Endodermal cell (in vitro differentiated cells): ENCODE data around the gene ZBTB8B. TPM values are rescaled to one million over a fixed set of nuclear protein-coding genes. Genes with fewer than 3 reads are reported as not detected.
A peak's percentile ranks its signal among the peaks of the same experiment; 100 is the strongest.
"Not testable (repeated sequence)": the region's sequence is repeated elsewhere in the genome, so short reads cannot be mapped to it uniquely, and the experiment has no call there.

ENCODE experiments used
- DNase-seq: peaks from one replicate; pipeline ENCODE4 v3.0.0-alpha.2; 2017
- H3K27ac ChIP-seq: 2 replicates; pipeline ENCODE4 v1.5.1; 2013; ENCODE audit warnings: mild to moderate bottlenecking, low read depth, low read length, moderate library complexity
- H3K27me3 ChIP-seq: 2 replicates; pipeline ENCODE4 v1.6.1; 2013; ENCODE audit warnings: mild to moderate bottlenecking, low read length, moderate library complexity; ENCODE audit not compliant: insufficient read depth, control insufficient read depth, poor library complexity, severe bottlenecking
- H3K36me3 ChIP-seq: 2 replicates; pipeline ENCODE4 v1.7.0; 2013; ENCODE audit warnings: mild to moderate bottlenecking, low read length, moderate library complexity; ENCODE audit not compliant: control insufficient read depth, insufficient read depth
- H3K4me1 ChIP-seq: one replicate; pipeline ENCODE4 v1.7.0; 2013; ENCODE audit warnings: low read length; ENCODE audit not compliant: control insufficient read depth, insufficient read depth
- H3K4me3 ChIP-seq: 2 replicates; pipeline ENCODE4 v1.5.1; 2013; ENCODE audit warnings: mild to moderate bottlenecking, low read length, moderate library complexity
- H3K9ac ChIP-seq: 2 replicates; pipeline ENCODE4 v1.6.1; 2013; ENCODE audit warnings: mild to moderate bottlenecking, low read length, moderate library complexity; ENCODE audit not compliant: poor library complexity, severe bottlenecking; ENCODE audit errors: extremely low read depth
- H3K9me3 ChIP-seq: 2 replicates; pipeline ENCODE4 v1.6.1; 2013; ENCODE audit warnings: mild to moderate bottlenecking, low read length, moderate library complexity; ENCODE audit not compliant: control insufficient read depth
- H3K27ac Mint-ChIP-seq: 2 replicates; pipeline ENCODE4 v1.8.0; 2020; ENCODE audit warnings: mixed read lengths
- H3K27me3 Mint-ChIP-seq: 2 replicates; pipeline ENCODE4 v1.8.0; 2021; ENCODE audit warnings: mild to moderate bottlenecking, mixed read lengths; ENCODE audit not compliant: insufficient read depth
- H3K36me3 Mint-ChIP-seq: 2 replicates; pipeline ENCODE4 v1.8.0; 2020; ENCODE audit warnings: low read depth, mixed read lengths
- H3K4me1 Mint-ChIP-seq: 2 replicates; pipeline ENCODE4 v1.8.0; 2020; ENCODE audit warnings: mixed read lengths
- H3K4me3 Mint-ChIP-seq: 2 replicates; pipeline ENCODE4 v1.8.0; 2020; ENCODE audit warnings: mild to moderate bottlenecking, moderate library complexity, mixed read lengths
- H3K9me3 Mint-ChIP-seq: 2 replicates; pipeline ENCODE4 v1.8.0; 2020; ENCODE audit warnings: mild to moderate bottlenecking, mixed read lengths
- WGBS, 2 experiments: methylation state at CpG; one replicate each; pipeline versions ENCODE4 v1.1.5 to v1.1.7; 2013; ENCODE audit warnings: missing lambda C conversion rate in 2 of 2, mixed read lengths in 1 of 2; ENCODE audit not compliant: insufficient coverage in 1 of 2, insufficient read length in 1 of 2; 5-methylcytosine and 5-hydroxymethylcytosine counted together
- total RNA-seq, 2 donors: library from RNA; stranded (reverse); fragmentation: NEBNext Ultra II Directional in 1 of 2; extraction: Animal tissue kit (Norgen Biotek cat#: 25700) in 1 of 2; gene quantifications; 2 replicates in 1 of 2; 3 replicates in 1 of 2; pipeline ENCODE4 v1.2.1, GENCODE V29; 2021
- TF ChIP-seq, protein P1 (sequence below): fragments of 200-600 bp; sonication (generic); conservative IDR thresholded peaks from 2 replicates; pipeline ENCODE4 v1.5.0; 2021; ENCODE audit warnings: antibody characterized with exemption, mild to moderate bottlenecking

ZBTB8B gene
- total RNA-seq, 2 donors from 2014 or later: 2.7 to 5.0 TPM

DNA sequence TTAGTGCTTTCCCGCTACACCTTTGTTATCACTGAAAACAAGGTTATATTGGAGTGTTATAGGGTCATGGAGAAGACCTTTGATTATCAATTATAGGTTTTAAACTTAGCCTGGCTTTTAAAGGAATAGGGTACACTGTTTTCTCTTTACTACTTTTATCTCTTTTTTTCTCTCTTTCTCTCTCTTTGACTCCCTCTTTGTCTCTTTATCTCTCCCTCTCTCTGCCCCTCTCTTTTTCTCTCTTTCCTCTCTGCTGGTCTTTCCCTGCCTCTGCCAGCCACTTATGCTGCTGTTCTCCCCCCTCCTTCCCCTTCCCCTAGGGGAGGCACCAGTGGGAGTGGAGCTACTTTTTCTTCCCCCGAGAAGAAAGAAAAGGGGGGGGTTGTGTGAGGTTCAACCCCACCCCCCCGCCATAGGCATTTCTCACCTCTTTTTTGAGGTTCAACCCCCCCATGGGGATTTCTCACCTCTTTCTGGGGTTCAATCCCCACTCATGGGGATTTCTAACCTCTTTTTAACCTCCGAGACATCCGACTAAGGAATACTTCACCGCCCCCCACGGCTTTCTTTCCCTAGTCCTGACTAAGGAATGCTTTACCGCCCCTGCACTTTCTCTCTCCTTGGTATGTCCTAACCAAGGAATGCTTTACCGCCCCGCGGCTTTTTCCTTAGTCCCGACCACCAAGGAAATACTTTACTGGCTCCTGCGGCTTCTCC, 17.2 kb upstream of the ZBTB8B start:
- peaks cover 39% of the 10 kb centered on the region for H3K4me1 Mint-ChIP-seq
- peak overlapping the region; percentile 94 for H3K27ac Mint-ChIP-seq
- peaks cover 41% of the 10 kb centered on the region for H3K9me3 Mint-ChIP-seq
- H3K4me3 Mint-ChIP-seq: peak overlapping the region; percentile 42
- Histone ChIP-seq H3K27ac (peak overlapping the region; percentile 50), H3K4me3 (no peak overlapping the region), H3K9ac (peak overlapping the region; percentile 24), H3K9me3 (peaks cover 40% of the 10 kb centered on the region), H3K4me1 (peaks cover 8% of the 10 kb centered on the region), H3K27me3 (no peaks in the 10 kb centered on the region), H3K36me3 (no peaks in the 10 kb centered on the region)
- DNase-seq: peak; percentile 90
- TF ChIP-seq, protein P1, sequence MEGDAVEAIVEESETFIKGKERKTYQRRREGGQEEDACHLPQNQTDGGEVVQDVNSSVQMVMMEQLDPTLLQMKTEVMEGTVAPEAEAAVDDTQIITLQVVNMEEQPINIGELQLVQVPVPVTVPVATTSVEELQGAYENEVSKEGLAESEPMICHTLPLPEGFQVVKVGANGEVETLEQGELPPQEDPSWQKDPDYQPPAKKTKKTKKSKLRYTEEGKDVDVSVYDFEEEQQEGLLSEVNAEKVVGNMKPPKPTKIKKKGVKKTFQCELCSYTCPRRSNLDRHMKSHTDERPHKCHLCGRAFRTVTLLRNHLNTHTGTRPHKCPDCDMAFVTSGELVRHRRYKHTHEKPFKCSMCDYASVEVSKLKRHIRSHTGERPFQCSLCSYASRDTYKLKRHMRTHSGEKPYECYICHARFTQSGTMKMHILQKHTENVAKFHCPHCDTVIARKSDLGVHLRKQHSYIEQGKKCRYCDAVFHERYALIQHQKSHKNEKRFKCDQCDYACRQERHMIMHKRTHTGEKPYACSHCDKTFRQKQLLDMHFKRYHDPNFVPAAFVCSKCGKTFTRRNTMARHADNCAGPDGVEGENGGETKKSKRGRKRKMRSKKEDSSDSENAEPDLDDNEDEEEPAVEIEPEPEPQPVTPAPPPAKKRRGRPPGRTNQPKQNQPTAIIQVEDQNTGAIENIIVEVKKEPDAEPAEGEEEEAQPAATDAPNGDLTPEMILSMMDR: no peak
- WGBS, 2 experiments: 4 to 15% methylated on average over 4 to 12 of the region's 13 CpGs
- H3K27me3 Mint-ChIP-seq: no peaks in the 10 kb centered on the region
- peaks cover 18% of the 10 kb centered on the region for H3K36me3 Mint-ChIP-seq

DNA sequence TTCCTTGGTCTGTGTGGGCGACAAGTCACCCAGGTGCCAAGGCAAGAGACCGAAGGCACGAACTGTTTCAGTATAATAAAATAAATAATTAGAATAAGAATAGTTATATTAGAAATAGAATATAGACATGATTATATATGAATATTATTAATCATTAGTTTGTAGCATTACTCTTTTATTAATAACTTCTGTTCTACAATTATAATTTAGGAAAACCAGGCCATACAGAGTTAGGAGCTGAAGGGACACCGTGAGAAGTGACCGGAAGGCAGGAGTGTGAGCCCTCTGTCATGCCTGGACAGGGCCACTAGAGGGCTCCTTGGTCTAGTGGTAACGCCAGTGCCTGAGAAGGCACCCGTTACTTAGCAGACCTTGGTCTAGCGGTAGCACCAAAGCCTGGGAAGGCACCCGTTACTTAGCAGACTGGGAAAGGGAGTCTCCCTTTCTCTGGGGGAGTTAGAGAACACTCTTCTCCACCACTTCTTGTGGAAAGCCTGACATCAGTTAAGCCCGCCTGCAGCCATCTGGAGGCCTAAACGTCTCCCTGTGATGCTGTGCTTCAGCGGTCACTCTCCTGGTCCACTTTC, 16.6 kb upstream of the ZBTB8B start:
- Mint-ChIP-seq H3K4me1 (peaks cover 35% of the 10 kb centered on the region), H3K9me3 (peaks cover 44% of the 10 kb centered on the region), H3K4me3 (peak overlapping the region; percentile 42), H3K27ac (peak overlapping the region; percentile 94), H3K36me3 (peaks cover 16% of the 10 kb centered on the region)
- peaks cover 44% of the 10 kb centered on the region for H3K9me3 ChIP-seq
- not testable (repeated sequence) for H3K27me3 ChIP-seq, H3K4me1 ChIP-seq, H3K27me3 Mint-ChIP-seq, H3K36me3 ChIP-seq
- H3K9ac ChIP-seq: peak overlapping the region; percentile 24
- peak overlapping the region; percentile 56 for H3K4me3 ChIP-seq
- WGBS, 2 experiments: 19 to 46% methylated on average over 7 to 10 of the region's 12 CpGs
- TF ChIP-seq, protein P1: peak; percentile 96
- peak overlapping the region; percentile 50 for H3K27ac ChIP-seq
- DNase-seq: peak; percentile 88

DNA sequence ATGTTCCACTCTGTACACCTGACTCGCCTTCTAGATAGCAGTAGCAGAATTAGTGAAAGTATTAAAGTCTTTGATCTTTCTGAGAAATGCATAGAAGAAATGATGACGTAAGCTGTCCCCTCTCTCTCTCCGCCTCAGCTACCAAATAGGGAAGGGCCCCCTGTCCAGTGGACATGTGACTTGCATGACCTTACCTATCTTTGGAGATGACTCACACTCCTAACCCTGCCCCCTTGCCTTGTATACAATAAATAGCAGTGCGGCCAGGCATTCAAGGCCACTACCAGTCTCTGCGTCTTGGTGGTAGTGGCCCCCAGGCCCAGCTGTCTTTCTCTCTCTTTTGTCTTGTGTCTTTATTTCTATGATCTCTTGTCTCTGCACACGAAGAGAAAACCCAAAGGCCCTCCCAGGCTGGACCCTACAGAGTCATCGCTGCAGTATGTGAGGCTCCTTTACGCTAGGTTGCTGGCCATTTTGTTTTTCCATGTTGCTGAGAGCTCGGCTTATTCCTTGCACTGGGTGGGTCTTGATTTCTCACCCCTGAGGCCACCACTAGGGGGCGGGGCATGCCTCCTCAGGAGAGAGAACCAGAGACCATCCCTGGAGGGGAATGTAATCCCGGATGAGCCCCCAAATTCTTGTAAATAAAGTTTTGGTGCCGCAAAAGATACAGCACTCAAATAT, 16.0 kb upstream of the ZBTB8B start:
- no peaks in the 10 kb centered on the region for H3K27me3 Mint-ChIP-seq
- no peaks in the 10 kb centered on the region for H3K36me3 ChIP-seq
- no peak overlapping the region for H3K27ac ChIP-seq
- 87 to 91% methylated on average over 9 to 12 of the region's 12 CpGs for WGBS, 2 experiments
- peaks cover 16% of the 10 kb centered on the region for H3K36me3 Mint-ChIP-seq
- TF ChIP-seq, protein P1: peak; percentile 61
- H3K27ac Mint-ChIP-seq: no peak overlapping the region
- H3K9me3 ChIP-seq: peaks cover 44% of the 10 kb centered on the region
- no peak overlapping the region for H3K4me3 Mint-ChIP-seq
- H3K4me1 Mint-ChIP-seq: peaks cover 29% of the 10 kb centered on the region
- no peak overlapping the region for H3K9ac ChIP-seq
- peaks cover 44% of the 10 kb centered on the region for H3K9me3 Mint-ChIP-seq
- H3K4me3 ChIP-seq: peak overlapping the region; percentile 56
- peak; percentile 85 for DNase-seq
- peaks cover 8% of the 10 kb centered on the region for H3K4me1 ChIP-seq
- H3K27me3 ChIP-seq: no peaks in the 10 kb centered on the region

DNA sequence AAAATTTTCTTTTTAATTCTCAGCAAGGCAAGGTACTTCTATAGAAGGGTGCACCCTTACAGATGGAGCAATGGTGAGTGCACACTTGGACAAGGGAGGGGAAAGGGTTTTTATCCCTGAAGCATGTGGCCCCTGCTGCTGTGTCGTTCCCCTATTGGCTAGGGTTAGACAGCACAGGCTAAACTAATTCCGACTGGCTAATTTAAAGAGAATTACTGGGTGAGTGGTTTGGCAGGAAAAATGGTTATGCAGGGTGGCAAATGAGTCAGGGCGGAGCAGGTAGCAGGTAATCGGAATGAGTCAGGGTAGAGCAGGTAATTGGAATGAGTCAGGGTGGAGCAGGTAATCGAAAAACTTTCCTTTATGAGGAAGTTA, 15.4 kb upstream of the ZBTB8B start:
- not testable (repeated sequence) for DNase-seq, H3K4me1 ChIP-seq, H3K27ac ChIP-seq, H3K36me3 ChIP-seq, H3K27me3 ChIP-seq, H3K27me3 Mint-ChIP-seq, H3K9ac ChIP-seq, H3K4me3 Mint-ChIP-seq, H3K27ac Mint-ChIP-seq
- Mint-ChIP-seq H3K9me3 (peaks cover 47% of the 10 kb centered on the region), H3K36me3 (peaks cover 16% of the 10 kb centered on the region), H3K4me1 (peaks cover 26% of the 10 kb centered on the region)
- Histone ChIP-seq H3K9me3 (peaks cover 44% of the 10 kb centered on the region), H3K4me3 (peak overlapping the region; percentile 56)
- WGBS, 2 experiments: 89 to 96% methylated on average over 5 of the region's 5 CpGs
